ENCODE data around the gene TMCO1. TPM values are rescaled to one million over a fixed set of nuclear protein-coding genes. Genes with fewer than 3 reads are reported as not detected.

The TMCO1 gene
- total and polyA plus RNA-seq, 2 of the 13 experiments (the other 11 are each of a cell fraction or from before 2014, with no cell fraction given), result 106 to 119 TPM

GRCh38 chr1:165717918-165718515 lies 50.7 kb downstream of the TMCO1 start (continued):
- TF ChIP-seq, protein P1, sequence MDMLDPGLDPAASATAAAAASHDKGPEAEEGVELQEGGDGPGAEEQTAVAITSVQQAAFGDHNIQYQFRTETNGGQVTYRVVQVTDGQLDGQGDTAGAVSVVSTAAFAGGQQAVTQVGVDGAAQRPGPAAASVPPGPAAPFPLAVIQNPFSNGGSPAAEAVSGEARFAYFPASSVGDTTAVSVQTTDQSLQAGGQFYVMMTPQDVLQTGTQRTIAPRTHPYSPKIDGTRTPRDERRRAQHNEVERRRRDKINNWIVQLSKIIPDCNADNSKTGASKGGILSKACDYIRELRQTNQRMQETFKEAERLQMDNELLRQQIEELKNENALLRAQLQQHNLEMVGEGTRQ (IDR thresholded peaks at IDR 0.05; ENCODE audit: low read depth, low read length), result no peak
- TF ChIP-seq, protein P1 (CRISPR knock-in tag; IDR thresholded peaks at IDR 0.05; ENCODE audit: borderline replicate concordance), result no peak
- TF ChIP-seq IKZF5 (CRISPR knock-in tag; IDR thresholded peaks at IDR 0.05), result no peak
- TF ChIP-seq SNAPC2 (CRISPR knock-in tag; IDR thresholded peaks at IDR 0.05), result no peak
- TF ChIP-seq ETS1 (CRISPR knock-in tag; IDR thresholded peaks at IDR 0.05), result no peak
- TF ChIP-seq SMC3 (IDR thresholded peaks at IDR 0.05; ENCODE audit: low read length), result peak; percentile 86
- TF ChIP-seq ZBTB42 (CRISPR knock-in tag; IDR thresholded peaks at IDR 0.05), result no peak
- no peak for TF ChIP-seq IRX3 (CRISPR knock-in tag; IDR thresholded peaks at IDR 0.05; ENCODE audit: borderline replicate concordance, low read depth)
- TF ChIP-seq, protein P2, sequence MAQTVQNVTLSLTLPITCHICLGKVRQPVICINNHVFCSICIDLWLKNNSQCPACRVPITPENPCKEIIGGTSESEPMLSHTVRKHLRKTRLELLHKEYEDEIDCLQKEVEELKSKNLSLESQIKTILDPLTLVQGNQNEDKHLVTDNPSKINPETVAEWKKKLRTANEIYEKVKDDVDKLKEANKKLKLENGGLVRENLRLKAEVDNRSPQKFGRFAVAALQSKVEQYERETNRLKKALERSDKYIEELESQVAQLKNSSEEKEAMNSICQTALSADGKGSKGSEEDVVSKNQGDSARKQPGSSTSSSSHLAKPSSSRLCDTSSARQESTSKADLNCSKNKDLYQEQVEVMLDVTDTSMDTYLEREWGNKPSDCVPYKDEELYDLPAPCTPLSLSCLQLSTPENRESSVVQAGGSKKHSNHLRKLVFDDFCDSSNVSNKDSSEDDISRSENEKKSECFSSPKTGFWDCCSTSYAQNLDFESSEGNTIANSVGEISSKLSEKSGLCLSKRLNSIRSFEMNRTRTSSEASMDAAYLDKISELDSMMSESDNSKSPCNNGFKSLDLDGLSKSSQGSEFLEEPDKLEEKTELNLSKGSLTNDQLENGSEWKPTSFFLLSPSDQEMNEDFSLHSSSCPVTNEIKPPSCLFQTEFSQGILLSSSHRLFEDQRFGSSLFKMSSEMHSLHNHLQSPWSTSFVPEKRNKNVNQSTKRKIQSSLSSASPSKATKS (CRISPR knock-in tag; IDR thresholded peaks at IDR 0.05), result no peak
- no peak for TF ChIP-seq ZFY (CRISPR knock-in tag; IDR thresholded peaks at IDR 0.05)
- no peak for TF ChIP-seq DDIT3 (CRISPR knock-in tag; IDR thresholded peaks at IDR 0.05)
- peak; percentile 87 for TF ChIP-seq CTCF (CRISPR knock-in tag; IDR thresholded peaks at IDR 0.05)
- TF ChIP-seq ZNF646 (CRISPR knock-in tag; IDR thresholded peaks at IDR 0.05), result no peak

Measured in HepG2 (cell line).